Stomach (tissue), 9 donors: ENCODE measurements around the gene BCOR. TPM values are rescaled to one million over a fixed set of nuclear protein-coding genes. Genes with fewer than 3 reads are reported as not detected.

Experiments
- DNase-seq, 2 donors: peaks; one replicate each; pipeline versions ENCODE4 v3.0.0 to v3.0.0-alpha.2; 2013 to 2019
- H3K27ac ChIP-seq, 5 donors: fragments of 200-600 bp in 4 of 5; sonication (generic) in 4 of 5; one replicate each; pipeline ENCODE4 v1.5.1; 2013 to 2019; ENCODE audit warnings: mild to moderate bottlenecking in 1 of 5, moderate library complexity in 1 of 5
- H3K27me3 ChIP-seq, 3 donors: fragments of 200-600 bp; sonication (generic); one replicate each; pipeline ENCODE4 v1.5.1; 2017 to 2019; ENCODE audit warnings: mixed run types in 1 of 3
- H3K36me3 ChIP-seq, 4 donors: fragments of 200-600 bp; sonication (generic); 1 replicate in 3 of 4; 2 replicates in 1 of 4; pipeline ENCODE4 v1.5.1; 2016 to 2019
- H3K4me1 ChIP-seq, 4 donors: fragments of 200-600 bp; sonication (generic); one replicate each; pipeline ENCODE4 v1.5.1; 2016 to 2019
- H3K4me3 ChIP-seq, 4 donors: fragments of 200-600 bp; sonication (generic) in 3 of 4; one replicate each; pipeline ENCODE4 v1.5.1; 2016 to 2019; ENCODE audit warnings: mild to moderate bottlenecking in 1 of 4
- H3K9me3 ChIP-seq, 4 donors: fragments of 200-600 bp; sonication (generic); one replicate each; pipeline ENCODE4 v1.5.1; 2016 to 2019
- CTCF ChIP-seq, 7 experiments: fragments of 450-650 bp in 4 of 7; fragments of 200-600 bp in 3 of 7; sonication (generic) in 3 of 7; IDR thresholded peaks; one replicate each; pipeline ENCODE4 v1.5.1; 2016 to 2019; ENCODE audit warnings: antibody characterized with exemption in 7 of 7, control low read depth in 2 of 7, mild to moderate bottlenecking in 1 of 7
- EP300 ChIP-seq: sonication (generic); formaldehyde crosslinking; IDR thresholded peaks from one replicate; pipeline ENCODE4 v1.6.1; 2017; ENCODE audit warnings: antibody characterized with exemption
- POLR2A ChIP-seq, 4 donors: fragments of 450-650 bp; IDR thresholded peaks; one replicate each; pipeline ENCODE4 v1.6.1; 2016; ENCODE audit warnings: antibody characterized with exemption in 4 of 4, control low read depth in 2 of 4, mild to moderate bottlenecking in 1 of 4, moderate library complexity in 1 of 4
- POLR2AphosphoS5 ChIP-seq, 3 donors: sonication (generic); formaldehyde crosslinking; IDR thresholded peaks; one replicate each; pipeline ENCODE4 v1.6.1; 2016; ENCODE audit warnings: antibody characterized with exemption in 3 of 3
- WGBS, 5 donors: extraction: QIAGEN DNeasy Blood & Tissue Kit in 3 of 5; methylation state at CpG; one replicate each; pipeline versions ENCODE4 v1.1.5 to v1.1.7; 2013 to 2018; 5-methylcytosine and 5-hydroxymethylcytosine counted together
- intact Hi-C: fragments of 100-400 bp; cut with DNase I; formaldehyde crosslinking; loops from one replicate; pipeline ENCODE4 v1.15.1; 2023; ENCODE audit warnings: low total_unique reads
- polyA plus RNA-seq, 3 donors: library from polyadenylated mRNA; stranded (reverse); fragments of 200-250 nt; gene quantifications; one replicate each; pipeline ENCODE4 v1.2.3, GENCODE V29; 2013
- total RNA-seq, 5 donors: library from RNA; depleted of rRNA; stranded (reverse); fragments of >200 nt; gene quantifications; one replicate each; pipeline versions ENCODE4 v1.1.0 to v1.2.3, GENCODE V29; 2014 to 2016
- donor health status: healthy with polysubstance abuse.
- donor health status: Bipolar disorder and iron deficiency.
- donor health status: healthy.

The BCOR gene
- total and polyA plus RNA-seq, 8 donors = 4.4 to 45.5 (median 19.2) TPM

DNA sequence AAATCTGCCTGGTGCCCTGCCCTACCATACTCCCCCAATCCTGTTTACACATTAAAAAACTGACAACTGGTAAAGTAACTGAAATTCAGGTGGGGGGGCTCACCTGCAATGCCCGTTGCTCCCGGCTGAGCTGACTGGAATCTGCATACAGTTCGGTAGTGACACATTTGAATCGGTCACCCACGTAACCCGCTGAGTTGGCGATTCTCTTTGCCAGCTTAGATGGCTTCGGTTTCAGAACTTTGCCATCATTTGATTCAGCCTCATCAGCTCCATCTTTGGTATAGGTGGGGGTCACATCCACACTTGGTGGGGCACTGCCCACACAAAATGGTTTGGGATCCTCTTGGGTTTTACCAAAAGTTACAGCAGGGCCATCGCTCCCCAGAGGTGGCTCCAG, 25.5 kb downstream of the BCOR start:
- intact Hi-C loops = no loop called here
- Histone ChIP-seq H3K4me1 (peaks cover 0 to 8% (median 3%) of the 10 kb centered on the region in 4 donors), H3K27me3 (no peaks in the 10 kb centered on the region), H3K27ac (no peak overlapping the region), H3K4me3 (no peak overlapping the region), H3K36me3 (peaks cover 12 to 90% (median 71%) of the 10 kb centered on the region in 4 donors), H3K9me3 (no peaks in the 10 kb centered on the region)
- TF ChIP-seq EP300 (no peak), POLR2AphosphoS5 (IDR thresholded peaks at IDR 0.05) (no peak), POLR2A (IDR thresholded peaks at IDR 0.05) (no peak), CTCF (IDR thresholded peaks at IDR 0.05) (no peak)
- no peak for DNase-seq
- WGBS, 5 donors = 89 to 95% (median 93%) methylated on average over 8 to 9 of the region's 9 CpGs

DNA sequence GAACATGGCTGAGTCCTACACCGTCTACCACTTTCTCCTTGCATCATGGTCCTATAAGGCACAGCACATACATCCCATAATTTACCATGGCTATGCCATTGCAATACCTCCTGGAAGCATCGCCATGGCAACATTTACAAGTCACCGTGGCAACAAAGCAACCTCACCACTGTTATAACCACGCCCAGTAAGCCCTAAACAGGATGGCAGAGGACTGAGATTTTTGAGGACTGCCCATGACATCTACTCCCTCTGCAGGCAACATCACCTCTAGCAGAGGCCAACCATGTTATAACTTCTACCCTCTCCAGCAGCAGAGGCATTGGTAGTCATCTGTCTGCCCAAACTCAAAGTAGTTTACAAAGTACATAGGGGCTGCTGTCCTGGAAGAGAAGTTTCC, 29.7 kb downstream of the BCOR start:
- H3K36me3 ChIP-seq = peaks cover 8 to 75% (median 63%) of the 10 kb centered on the region in 4 donors
- 73 to 92% (median 82%) methylated on average over 4 of the region's 4 CpGs for WGBS, 5 donors
- DNase-seq = no peak
- H3K9me3 ChIP-seq = no peaks in the 10 kb centered on the region
- TF ChIP-seq EP300 (no peak), CTCF (IDR thresholded peaks at IDR 0.05) (no peak), POLR2A (IDR thresholded peaks at IDR 0.05) (no peak), POLR2AphosphoS5 (IDR thresholded peaks at IDR 0.05) (no peak)
- H3K4me1 ChIP-seq = peaks cover 0 to 4% (median under 1%) of the 10 kb centered on the region in 4 donors
- H3K27ac ChIP-seq = no peak overlapping the region
- no peaks in the 10 kb centered on the region for H3K27me3 ChIP-seq
- intact Hi-C loops = no loop called here
- H3K4me3 ChIP-seq = no peak overlapping the region

DNA sequence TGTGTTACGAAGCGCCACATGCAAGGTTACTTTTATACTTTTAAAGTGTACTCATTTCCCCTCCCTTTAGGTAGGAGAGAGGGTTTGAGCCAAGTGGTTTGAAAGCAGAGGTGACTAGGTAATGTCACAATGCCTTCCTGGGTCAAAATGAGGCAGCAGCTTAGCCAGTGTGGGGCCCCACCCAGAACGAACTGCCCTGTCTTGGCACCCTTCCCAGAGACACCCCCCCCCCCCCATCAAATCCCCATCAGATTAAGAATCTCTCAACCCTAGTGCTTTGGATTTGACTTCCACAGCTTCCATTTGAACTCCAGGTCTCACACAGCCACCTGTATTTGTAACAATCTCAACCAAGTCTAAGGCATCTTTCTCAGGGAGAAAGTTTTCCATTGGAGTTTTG, 31.1 kb downstream of the BCOR start:
- peaks cover 15 to 75% (median 64%) of the 10 kb centered on the region in 4 donors for H3K36me3 ChIP-seq
- intact Hi-C loops = no loop called here

DNA sequence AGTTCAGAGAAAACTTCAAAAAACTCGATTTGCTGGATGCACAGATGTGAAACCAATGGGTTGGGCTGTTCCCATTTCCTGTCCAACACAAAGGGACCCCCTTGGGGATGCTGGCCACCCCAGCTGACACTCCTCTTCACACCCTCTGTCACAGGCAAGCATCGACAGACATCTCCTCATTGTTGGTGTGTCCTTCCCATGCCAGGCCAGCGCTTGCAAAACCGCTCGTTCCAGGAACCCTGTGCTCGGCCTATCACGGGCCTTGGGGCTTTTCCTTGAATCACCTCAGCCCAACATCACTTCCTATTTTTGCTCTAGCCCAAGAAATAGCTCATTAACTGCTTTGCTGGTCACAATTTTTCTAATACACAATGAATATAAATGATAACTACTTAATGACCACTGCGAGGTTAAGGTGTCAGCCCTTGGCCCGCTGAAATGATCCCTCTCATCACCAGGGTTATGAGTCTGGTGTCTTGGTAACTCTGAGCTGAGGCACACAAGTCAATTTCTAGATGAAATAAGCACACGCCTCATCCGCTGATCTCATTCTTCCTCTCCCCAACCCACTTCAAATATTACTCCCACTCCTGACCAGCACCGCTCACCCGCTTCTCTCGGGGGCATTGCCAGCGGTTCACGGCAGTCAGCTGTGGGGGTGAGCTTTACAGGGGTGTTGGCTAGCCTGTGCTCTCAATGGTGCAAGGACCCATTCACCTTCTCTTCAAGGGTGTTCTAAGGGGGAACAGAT, 32.3 kb downstream of the BCOR start:
- TF ChIP-seq CTCF (IDR thresholded peaks at IDR 0.05) (no peak), POLR2A (IDR thresholded peaks at IDR 0.05) (no peak), POLR2AphosphoS5 (IDR thresholded peaks at IDR 0.05) (no peak), EP300 (no peak)
- intact Hi-C loops = no loop called here
- no peak for DNase-seq
- H3K4me1 ChIP-seq = peaks cover 0 to 5% (median 2%) of the 10 kb centered on the region in 4 donors
- no peak overlapping the region for H3K4me3 ChIP-seq
- peaks cover 0 to 3% (median 0%) of the 10 kb centered on the region in 3 donors for H3K27me3 ChIP-seq
- H3K27ac ChIP-seq = no peak overlapping the region
- peaks cover 28 to 75% (median 70%) of the 10 kb centered on the region in 4 donors for H3K36me3 ChIP-seq
- 76 to 84% (median 80%) methylated on average over 15 to 16 of the region's 16 CpGs for WGBS, 5 donors
- no peaks in the 10 kb centered on the region for H3K9me3 ChIP-seq

More for the DNA sequence above, 31.1 kb downstream of the BCOR start:
- TF ChIP-seq POLR2A (IDR thresholded peaks at IDR 0.05) (no peak), POLR2AphosphoS5 (IDR thresholded peaks at IDR 0.05) (no peak), EP300 (no peak), CTCF (IDR thresholded peaks at IDR 0.05) (no peak)
- Histone ChIP-seq H3K27ac (no peak overlapping the region), H3K4me3 (no peak overlapping the region), H3K9me3 (no peaks in the 10 kb centered on the region), H3K4me1 (peaks cover 0 to 5% (median 2%) of the 10 kb centered on the region in 4 donors), H3K27me3 (peaks cover 0 to 3% (median 0%) of the 10 kb centered on the region in 3 donors)
- DNase-seq = no peak
- WGBS, 5 donors = 57 to 91% (median 63%) methylated on average over 2 to 3 of the region's 3 CpGs
